NCI-H2107 treated with DMSO at 0.1 percent for 48 hours (cell line): ENCODE data around the gene POTEB2.
"Not testable (repeated sequence)": the region's sequence is repeated elsewhere in the genome, so short reads cannot be mapped to it uniquely, and the experiment has no call there.

Experiments
- DNase-seq: peaks from one replicate; lab custom pipeline; 2025; ENCODE audit not compliant: unreplicated experiment; lab: John Stamatoyannopoulos, UW

POTEB2 gene

DNA sequence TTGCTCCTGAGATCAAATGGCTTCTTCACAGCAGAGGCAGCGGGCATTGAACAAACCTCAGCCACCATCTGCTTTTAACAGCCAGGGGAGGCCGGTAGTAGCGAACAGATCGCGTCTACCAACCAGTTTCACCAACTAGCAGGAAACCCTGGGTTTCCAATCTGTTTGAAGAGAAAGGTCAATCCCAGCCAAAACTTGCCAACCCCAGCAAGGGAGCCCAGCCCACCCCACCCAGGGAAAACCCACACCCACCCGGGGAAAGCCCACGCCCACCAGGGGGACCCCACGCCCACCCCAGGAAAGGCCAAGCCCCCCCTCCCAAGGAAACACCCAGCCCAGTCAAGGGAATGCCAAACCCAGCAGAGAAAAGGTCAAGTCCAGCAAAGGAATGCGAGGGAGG lies at the start of gene POTEB2:
POTEB2 (minus strand) TSS at position 101 of the 400 bp plus-strand sequence; CDS start at position 68, 33 bp downstream.
- DNase-seq, result not testable (repeated sequence)

GRCh38 chr15:20879916-20880315 lies 13.8 kb upstream of the POTEB2 start:
- DNase-seq, result not testable (repeated sequence)

- not testable (repeated sequence) for DNase-seq
These were observed 12.3 kb upstream of the POTEB2 start for GRCh38 chr15:20878464-20878863.

DNA sequence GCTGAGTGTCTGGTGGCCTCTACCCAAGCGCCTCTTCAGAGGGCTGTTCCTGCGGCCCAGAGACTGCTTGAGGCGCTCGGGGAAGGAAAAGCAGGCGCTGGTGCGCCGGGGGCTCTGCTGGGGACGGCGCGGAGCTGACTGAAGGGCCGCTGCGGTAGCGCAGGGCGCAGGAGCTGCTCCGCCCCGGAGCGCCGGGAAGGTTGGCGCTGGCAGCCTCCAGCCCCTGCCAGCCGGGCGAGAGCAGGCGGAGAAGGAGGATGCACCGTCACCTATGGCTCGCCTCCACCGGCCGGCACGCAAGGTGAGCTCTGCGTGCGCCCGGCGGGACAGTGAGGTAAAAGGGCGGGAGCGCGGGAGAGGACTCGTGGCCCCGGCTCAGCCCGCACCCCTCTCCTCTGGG lies 11.7 kb upstream of the POTEB2 start:
- DNase-seq, result not testable (repeated sequence)
